ENCODE data around the gene RPS10. TPM values are rescaled to one million over a fixed set of nuclear protein-coding genes. Genes with fewer than 3 reads are reported as not detected.
A peak's percentile ranks its signal among the peaks of the same experiment; 100 is the strongest.

RPS10 gene
- total RNA-seq (2014; rRNA removed; shearing (Covaris generic)) (1,675 and 2,175 TPM in 2 replicates), polyA plus RNA-seq (2016; fragmentation: Nextera tagmentation; extraction: Ambion mirVana) (1,755 and 1,834 TPM in 2 replicates)
- long read RNA-seq, transcript RPS10-209 (6 exons, 588 nt), result major isoform, 1,504 of 1,787 reads
- long read RNA-seq, transcript RPS10-206 (6 exons, 781 nt), result minor isoform, 122 of 1,787 reads
- long read RNA-seq, partial matches to known transcripts, result 144 of 1,787 reads
- long read RNA-seq, other reads (novel, unspliced or antisense), result 15 of 1,787 reads

GRCh38 chr6:34425498-34426410 is at the start of gene RPS10:
Gene RPS10, minus strand, starts transcription at chr6:34426069. Its CDS starts 848 bp downstream, at chr6:34425221.
- H3K27me3 Mint-ChIP-seq (ENCODE audit: insufficient read depth, low read depth, poor library complexity), result peaks cover 14% of the 10 kb centered on the region
- H3K79me2 ChIP-seq (replicated peaks; ENCODE audit: insufficient read depth), result peaks cover 51% of the 10 kb centered on the region
- H2AFZ ChIP-seq, result peak within 1 kb of the TSS; percentile 52

More at GRCh38 chr6:34425498-34426410, at the start of gene RPS10:
- Mint-ChIP-seq H3K36me3 (ENCODE audit: low read depth) (peaks cover 51% of the 10 kb centered on the region), H3K4me3 (peak within 1 kb of the TSS; percentile 99), H3K4me1 (peaks cover 27% of the 10 kb centered on the region), H3K27ac (peak within 1 kb of the TSS; percentile 100), H3K9me3 (peaks cover 10% of the 10 kb centered on the region)
- Histone ChIP-seq H3K27me3 (ENCODE audit: insufficient read depth) (no peaks in the 10 kb centered on the region), H3K4me1 (ENCODE audit: insufficient read depth) (peaks cover 16% of the 10 kb centered on the region), H3F3A (replicated peaks; ENCODE audit: low read depth) (peaks cover 43% of the 10 kb centered on the region), H4K20me1 (replicated peaks; ENCODE audit: insufficient read depth) (peaks cover 31% of the 10 kb centered on the region), H3K27ac (ENCODE audit: low read depth) (peak within 1 kb of the TSS; percentile 95), H3K4me3 (peak within 1 kb of the TSS; percentile 99), H3K4me2 (peak within 1 kb of the TSS; percentile 99), H3K9me2 (ENCODE audit: insufficient read depth) (no peaks in the 10 kb centered on the region), H3K36me3 (ENCODE audit: insufficient read depth) (peaks cover 42% of the 10 kb centered on the region)
- DNase-seq (ENCODE audit: low spot score) (peak; percentile 94), ATAC-seq (peak; percentile 91)
- peak; percentile 53 for TF ChIP-seq CREB1 (CRISPR knock-in tag; IDR thresholded peaks at IDR 0.05; ENCODE audit: low read depth)
- TF ChIP-seq ETS1 (IDR thresholded peaks at IDR 0.05), result 0 out of 2 replicates have a peak, but pooled peaks have one; percentile 34
- TF ChIP-seq POLR2AphosphoS5 (IDR thresholded peaks at IDR 0.05; ENCODE audit: low read depth), result peak; percentile 92
- no peak for TF ChIP-seq ZNF462 (CRISPR knock-in tag; IDR thresholded peaks at IDR 0.05)

Measured in GM23338 (cell line).